Subcutaneous adipose tissue (tissue), 4 donors: ENCODE measurements around the gene INPP5A. TPM values are rescaled to one million over a fixed set of nuclear protein-coding genes. Genes with fewer than 3 reads are reported as not detected.

Source experiments
- CTCF ChIP-seq: fragments of 450-650 bp; IDR thresholded peaks from one replicate; pipeline ENCODE4 v1.5.1; 2016; ENCODE audit warnings: low read depth, mild to moderate bottlenecking, control low read depth, antibody characterized with exemption, moderate library complexity
- total RNA-seq, 4 donors: library from RNA; depleted of rRNA; stranded (reverse); fragments of >200 nt; gene quantifications; one replicate each; pipeline ENCODE4 v1.1.0, GENCODE V29; 2016

The INPP5A gene
- 10 to 100 TPM; 23.1 to 34.1 (median 31.6) TPM for total RNA-seq

- TF ChIP-seq CTCF: no peak
These were observed at the start of gene INPP5A for GRCh38 chr10:132537684-132538001. Gene INPP5A, plus strand, starts transcription at chr10:132537787. Its CDS starts 310 bp downstream, at chr10:132538097.

GRCh38 chr10:132488231-132488821, 49.3 kb upstream of the INPP5A start:
- no peak for TF ChIP-seq CTCF

GRCh38 chr10:132489053-132489703, 48.4 kb upstream of the INPP5A start:
- no peak for TF ChIP-seq CTCF

GRCh38 chr10:132489704-132490534, 47.7 kb upstream of the INPP5A start:
- TF ChIP-seq CTCF: no peak

- no peak for TF ChIP-seq CTCF
These were observed 45.1 kb upstream of the INPP5A start for GRCh38 chr10:132492323-132493025.

GRCh38 chr10:132493246-132493755, 44.3 kb upstream of the INPP5A start:
- no peak for TF ChIP-seq CTCF
